ENCODE results near the gene EXPH5. TPM values are rescaled to one million over a fixed set of nuclear protein-coding genes. Genes with fewer than 3 reads are reported as not detected.

The EXPH5 gene
- total RNA-seq, 4 donors from 2014 or later = 3.3 to 8.1 (median 6.9) TPM

GRCh38 chr11:108632041-108632704 lies 38.6 kb upstream of the EXPH5 start:
- H3K4me3 ChIP-seq = no peak overlapping the region
- H3K27ac ChIP-seq = no peak overlapping the region
- no peaks in the 10 kb centered on the region for H3K36me3 ChIP-seq
- TF ChIP-seq, protein P1, sequence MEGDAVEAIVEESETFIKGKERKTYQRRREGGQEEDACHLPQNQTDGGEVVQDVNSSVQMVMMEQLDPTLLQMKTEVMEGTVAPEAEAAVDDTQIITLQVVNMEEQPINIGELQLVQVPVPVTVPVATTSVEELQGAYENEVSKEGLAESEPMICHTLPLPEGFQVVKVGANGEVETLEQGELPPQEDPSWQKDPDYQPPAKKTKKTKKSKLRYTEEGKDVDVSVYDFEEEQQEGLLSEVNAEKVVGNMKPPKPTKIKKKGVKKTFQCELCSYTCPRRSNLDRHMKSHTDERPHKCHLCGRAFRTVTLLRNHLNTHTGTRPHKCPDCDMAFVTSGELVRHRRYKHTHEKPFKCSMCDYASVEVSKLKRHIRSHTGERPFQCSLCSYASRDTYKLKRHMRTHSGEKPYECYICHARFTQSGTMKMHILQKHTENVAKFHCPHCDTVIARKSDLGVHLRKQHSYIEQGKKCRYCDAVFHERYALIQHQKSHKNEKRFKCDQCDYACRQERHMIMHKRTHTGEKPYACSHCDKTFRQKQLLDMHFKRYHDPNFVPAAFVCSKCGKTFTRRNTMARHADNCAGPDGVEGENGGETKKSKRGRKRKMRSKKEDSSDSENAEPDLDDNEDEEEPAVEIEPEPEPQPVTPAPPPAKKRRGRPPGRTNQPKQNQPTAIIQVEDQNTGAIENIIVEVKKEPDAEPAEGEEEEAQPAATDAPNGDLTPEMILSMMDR (IDR thresholded peaks at IDR 0.05) = no peak
- no peak for TF ChIP-seq POLR2A (IDR thresholded peaks at IDR 0.05)
- no peaks in the 10 kb centered on the region for H3K27me3 ChIP-seq
- no peak for DNase-seq
- no peaks in the 10 kb centered on the region for H3K4me1 ChIP-seq
- no peaks in the 10 kb centered on the region for H3K9me3 ChIP-seq

- H3K36me3 ChIP-seq = no peaks in the 10 kb centered on the region
- TF ChIP-seq, protein P1 (IDR thresholded peaks at IDR 0.05) = no peak
- TF ChIP-seq POLR2A (IDR thresholded peaks at IDR 0.05) = no peak
- DNase-seq = no peak
- no peak overlapping the region for H3K4me3 ChIP-seq
- H3K27me3 ChIP-seq = no peaks in the 10 kb centered on the region
- H3K27ac ChIP-seq = no peak overlapping the region
- no peaks in the 10 kb centered on the region for H3K4me1 ChIP-seq
- H3K9me3 ChIP-seq = no peaks in the 10 kb centered on the region
Observed at GRCh38 chr11:108629274-108629673, 35.7 kb upstream of the EXPH5 start.

DNA sequence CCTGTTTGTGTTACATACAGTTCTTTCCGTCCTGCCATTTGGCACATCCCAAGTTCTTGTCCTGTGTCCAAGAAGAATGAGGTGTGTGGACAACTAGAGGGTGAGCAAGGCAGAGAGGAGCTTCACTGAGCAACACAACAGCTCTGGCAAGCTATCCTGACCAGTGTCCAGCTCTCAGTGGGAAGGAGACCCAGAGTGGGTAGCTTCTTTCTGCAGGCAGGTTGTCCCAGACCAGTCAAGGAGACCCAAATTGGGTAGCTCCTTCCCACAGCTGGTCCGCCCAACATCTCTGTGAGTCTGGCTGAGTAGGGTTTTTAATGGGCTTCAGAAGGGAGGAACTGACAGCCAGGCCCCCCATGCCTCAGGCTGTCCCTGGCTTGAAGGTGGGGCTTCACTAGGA lies 35.2 kb upstream of the EXPH5 start:
- Histone ChIP-seq H3K36me3 (no peaks in the 10 kb centered on the region), H3K27ac (no peak overlapping the region), H3K9me3 (no peaks in the 10 kb centered on the region), H3K4me1 (no peaks in the 10 kb centered on the region), H3K4me3 (no peak overlapping the region), H3K27me3 (no peaks in the 10 kb centered on the region)
- DNase-seq = no peak
- TF ChIP-seq, protein P1 (IDR thresholded peaks at IDR 0.05) = no peak
- no peak for TF ChIP-seq POLR2A (IDR thresholded peaks at IDR 0.05)

DNA sequence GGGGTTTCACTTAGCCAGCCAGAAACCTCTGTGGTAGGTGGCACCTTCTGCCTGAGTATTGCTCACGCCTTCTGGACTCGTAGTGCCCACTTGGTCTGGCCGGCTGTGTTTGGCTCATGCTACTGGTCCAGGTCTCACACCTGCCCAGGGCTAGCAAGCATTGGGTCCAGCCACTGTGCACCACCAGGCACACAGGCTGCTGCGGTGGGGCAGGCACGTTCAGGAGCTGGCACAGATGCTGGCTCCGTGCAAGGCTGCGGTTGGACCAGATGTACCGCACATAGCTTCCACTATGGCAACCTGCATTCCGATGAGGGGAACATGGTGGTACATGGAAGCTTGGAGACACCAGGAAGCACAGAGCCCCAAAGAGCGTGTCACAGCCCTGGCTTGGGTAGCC lies 34.8 kb upstream of the EXPH5 start:
- no peak overlapping the region for H3K4me3 ChIP-seq
- no peaks in the 10 kb centered on the region for H3K36me3 ChIP-seq
- DNase-seq = no peak
- TF ChIP-seq POLR2A (IDR thresholded peaks at IDR 0.05) = no peak
- TF ChIP-seq, protein P1 (IDR thresholded peaks at IDR 0.05) = no peak
- H3K9me3 ChIP-seq = no peaks in the 10 kb centered on the region
- H3K27me3 ChIP-seq = no peaks in the 10 kb centered on the region
- no peaks in the 10 kb centered on the region for H3K4me1 ChIP-seq
- H3K27ac ChIP-seq = no peak overlapping the region

GRCh38 chr11:108624196-108624925 lies 30.8 kb upstream of the EXPH5 start:
- TF ChIP-seq, protein P1 (IDR thresholded peaks at IDR 0.05) = no peak
- TF ChIP-seq POLR2A (IDR thresholded peaks at IDR 0.05) = no peak
- Histone ChIP-seq H3K9me3 (no peaks in the 10 kb centered on the region), H3K36me3 (no peaks in the 10 kb centered on the region), H3K4me3 (no peak overlapping the region), H3K27ac (peak overlapping the region in 1 of 4 donors; percentile 39), H3K4me1 (no peaks in the 10 kb centered on the region), H3K27me3 (no peaks in the 10 kb centered on the region)
- no peak for DNase-seq

Measured in Peyer's patch (tissue), 4 donors.